HG02763 (cell line): Measurements from ENCODE around the gene MT1A.
A peak's percentile ranks its signal among the peaks of the same experiment; 100 is the strongest.
"Not testable (repeated sequence)": the region's sequence is repeated elsewhere in the genome, so short reads cannot be mapped to it uniquely, and the experiment has no call there.

Source experiments
- ATAC-seq: cut with Tn5 transposase; IDR thresholded peaks from one replicate; pipeline ENCODE4 v1.9.1; 2021; ENCODE audit warnings: mild to moderate bottlenecking, moderate library complexity; ENCODE audit not compliant: unreplicated experiment

The MT1A gene

GRCh38 chr16:56610017-56610608, 28.4 kb upstream of the MT1A start:
- peak; percentile 32 for ATAC-seq

DNA sequence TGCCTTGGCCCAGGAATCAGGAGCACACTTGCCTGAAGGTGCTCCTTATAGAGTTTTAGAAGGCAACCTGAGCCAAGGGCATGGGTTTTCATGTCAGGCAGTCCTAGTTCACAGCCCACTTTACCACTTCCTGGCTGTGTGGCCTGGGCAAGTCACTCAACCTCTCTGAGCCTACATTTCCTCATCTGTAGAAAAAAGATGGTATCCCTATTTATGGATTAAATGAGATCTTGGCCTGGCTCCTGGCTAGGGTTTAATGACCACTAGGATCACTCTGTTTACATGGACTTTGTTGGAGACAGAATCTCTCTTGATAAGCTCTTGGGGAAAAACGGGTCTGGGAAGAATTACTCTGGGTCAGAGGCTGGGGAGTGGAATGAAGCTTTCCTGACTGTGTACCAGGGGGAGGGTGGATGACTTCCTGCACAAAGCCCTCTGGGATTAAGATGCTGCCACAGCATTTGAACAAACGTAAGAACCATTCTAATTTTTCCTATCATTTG, 27.8 kb upstream of the MT1A start:
- ATAC-seq = no peak

DNA sequence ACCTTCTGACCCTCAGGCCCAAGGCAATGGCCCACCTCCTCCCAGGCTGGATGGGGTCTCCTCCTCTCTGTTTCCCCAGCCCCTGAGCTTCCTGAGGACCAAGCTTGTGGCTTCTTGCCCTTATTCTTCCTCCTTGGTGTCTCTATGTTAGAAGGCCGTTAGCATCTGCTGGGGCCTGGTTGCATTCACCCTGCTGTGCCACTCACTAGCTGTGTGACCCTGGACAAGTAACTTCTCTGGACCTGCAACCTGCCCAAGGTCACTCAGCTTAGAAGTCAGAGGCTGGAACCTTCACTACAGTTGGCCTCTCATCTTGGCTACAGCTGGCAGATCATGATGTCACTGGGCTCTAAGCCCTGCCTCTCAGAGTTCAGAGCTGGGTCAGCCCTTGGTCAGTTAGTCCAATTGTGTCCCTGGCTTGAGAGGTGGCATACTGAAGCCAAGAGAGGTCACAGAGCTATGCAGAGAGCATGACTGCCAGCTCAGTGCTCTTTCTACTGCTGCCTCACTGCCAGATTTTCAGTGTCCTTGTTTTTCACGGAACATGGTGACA, 27.1 kb upstream of the MT1A start:
- ATAC-seq = no peak

DNA sequence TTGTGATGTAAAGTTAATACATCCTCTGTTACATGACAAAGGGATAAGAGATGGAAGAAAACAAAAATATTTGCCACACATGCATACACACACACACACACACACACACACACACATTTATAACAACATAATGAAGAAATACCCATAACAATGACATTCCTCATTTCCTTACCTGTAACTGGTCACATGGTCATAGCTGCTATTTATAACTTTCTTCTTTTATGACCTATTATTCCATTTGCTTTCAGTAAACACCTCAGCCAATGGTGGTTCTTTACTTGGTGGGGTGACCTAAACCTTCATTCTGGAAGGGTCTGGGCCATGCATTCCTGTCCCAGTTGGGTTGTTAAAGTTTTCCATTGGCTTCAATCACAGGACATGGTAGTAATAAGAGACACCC, 24.8 kb upstream of the MT1A start:
- no peak for ATAC-seq

- ATAC-seq = no peak
Measured at GRCh38 chr16:56614549-56614991, 23.9 kb upstream of the MT1A start.

DNA sequence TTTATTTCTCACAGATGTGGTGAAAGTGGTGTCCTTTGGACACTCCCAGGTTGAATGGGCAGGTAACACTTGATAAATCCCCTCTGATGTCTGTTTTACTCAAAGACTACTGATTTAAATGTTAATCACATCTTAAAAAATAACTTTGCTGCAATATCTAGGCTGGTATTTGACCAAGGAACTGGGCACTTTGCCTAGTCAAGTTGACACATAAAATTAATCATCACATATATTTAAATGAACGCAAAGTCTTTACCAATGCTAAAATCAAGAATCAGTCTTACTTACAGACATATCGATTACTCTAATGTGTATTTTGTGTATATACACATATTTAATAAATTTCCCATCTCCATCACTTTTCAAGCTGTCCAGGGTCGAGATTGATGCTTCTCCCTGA, 23.1 kb upstream of the MT1A start:
- ATAC-seq = no peak

DNA sequence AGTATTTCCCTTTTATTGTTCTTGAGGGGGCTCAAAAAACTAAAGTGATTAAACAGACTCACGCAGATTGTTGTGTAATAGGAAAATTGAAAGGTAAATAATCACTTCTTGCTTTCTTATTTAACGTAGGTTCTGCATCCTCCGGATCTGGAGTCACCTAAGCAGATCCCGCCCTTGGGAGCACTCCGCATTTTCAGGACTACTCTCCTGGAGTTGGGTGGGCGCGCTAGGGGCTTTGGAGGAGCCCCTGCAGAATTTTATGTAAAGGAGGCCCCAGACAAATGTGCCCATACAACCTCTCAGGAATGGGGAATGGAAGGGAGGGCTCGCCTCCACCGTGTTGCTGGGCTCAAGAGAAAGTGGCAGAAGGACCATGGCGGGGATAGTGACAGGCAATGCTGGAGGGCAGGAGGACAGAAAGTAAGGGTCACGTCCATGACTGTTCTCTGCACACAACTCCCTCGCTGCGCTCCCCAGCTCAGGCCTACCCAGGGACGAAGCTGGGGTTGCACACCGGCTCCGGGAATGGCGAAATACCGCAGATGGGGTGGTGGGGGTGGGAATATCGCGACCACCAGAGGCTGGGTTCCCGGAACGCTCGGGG, 21.8 kb upstream of the MT1A start:
- ATAC-seq = no peak

DNA sequence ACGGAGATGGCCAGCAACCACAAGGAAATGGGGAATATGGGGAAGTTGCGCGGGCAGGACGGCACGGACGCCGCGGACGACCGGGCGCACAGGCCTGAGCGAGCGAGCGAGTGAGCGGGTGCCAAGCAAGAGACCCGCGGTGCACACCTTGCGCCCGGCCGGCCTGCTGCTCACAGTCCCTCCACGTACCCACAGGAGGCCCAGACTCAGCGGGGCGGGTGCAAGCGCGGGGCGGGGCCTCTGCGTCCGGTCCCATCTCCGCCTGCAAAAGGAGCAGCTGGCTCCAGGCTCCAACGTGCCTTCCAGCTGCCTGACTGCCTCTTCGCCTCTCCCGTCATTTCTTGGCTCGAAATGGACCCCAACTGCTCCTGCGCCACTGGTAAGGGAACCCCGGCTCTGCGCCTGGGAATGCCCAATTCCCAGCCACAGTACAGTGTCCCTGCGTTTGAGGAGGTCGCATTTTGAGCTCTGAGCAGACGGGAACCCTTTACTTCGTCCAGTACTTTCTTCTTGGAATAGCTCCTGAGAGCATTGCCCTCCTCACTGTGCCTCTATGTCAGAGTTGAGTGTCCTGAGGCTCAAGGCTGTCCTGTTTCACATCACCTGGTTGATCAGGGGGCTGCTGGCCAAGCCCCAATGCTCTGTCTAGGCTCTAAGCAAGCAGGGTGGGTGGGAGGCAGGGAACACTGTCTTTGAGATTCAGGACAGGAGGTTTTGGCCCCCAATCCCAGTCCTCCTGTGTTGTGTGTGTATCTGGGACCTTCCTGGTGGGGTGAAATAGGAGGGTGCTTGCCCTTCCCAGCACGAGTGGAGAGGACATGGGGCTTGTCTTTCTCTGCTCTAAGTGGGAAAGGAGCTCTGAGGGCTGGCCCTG, 21.0 kb upstream of the MT1A start:
- ATAC-seq = no peak

GRCh38 chr16:56618138-56618537, 20.3 kb upstream of the MT1A start:
- ATAC-seq = no peak

DNA sequence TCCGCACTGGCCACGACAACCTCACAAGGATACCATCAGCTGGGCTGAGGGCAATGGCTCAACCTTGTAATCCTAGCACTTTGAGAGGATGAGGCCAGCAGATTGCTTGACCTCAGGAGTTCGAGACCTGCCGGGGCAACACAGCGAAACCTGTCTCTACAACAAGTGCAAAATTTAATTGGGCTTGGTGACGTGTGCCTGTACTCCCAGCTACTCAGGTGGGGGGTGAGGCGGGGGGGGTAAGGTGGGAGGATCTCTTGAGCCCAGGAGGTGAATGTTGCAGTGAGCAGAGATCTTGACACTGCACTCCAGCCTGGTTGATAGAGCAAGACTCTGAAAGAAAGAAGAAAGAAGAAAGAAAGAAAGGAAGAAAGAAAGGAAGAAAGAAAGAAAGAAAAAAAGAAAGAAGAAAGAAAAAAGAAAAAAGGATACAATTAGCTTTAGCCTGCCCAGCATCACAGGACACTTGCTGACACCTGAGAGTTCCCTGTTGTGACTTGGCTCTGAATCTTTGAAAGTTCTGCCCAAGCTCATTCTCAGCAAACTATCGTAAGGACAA, 18.0 kb upstream of the MT1A start:
- ATAC-seq = no peak

- not testable (repeated sequence) for ATAC-seq
Measured at GRCh38 chr16:56621665-56622445, 16.6 kb upstream of the MT1A start.

DNA sequence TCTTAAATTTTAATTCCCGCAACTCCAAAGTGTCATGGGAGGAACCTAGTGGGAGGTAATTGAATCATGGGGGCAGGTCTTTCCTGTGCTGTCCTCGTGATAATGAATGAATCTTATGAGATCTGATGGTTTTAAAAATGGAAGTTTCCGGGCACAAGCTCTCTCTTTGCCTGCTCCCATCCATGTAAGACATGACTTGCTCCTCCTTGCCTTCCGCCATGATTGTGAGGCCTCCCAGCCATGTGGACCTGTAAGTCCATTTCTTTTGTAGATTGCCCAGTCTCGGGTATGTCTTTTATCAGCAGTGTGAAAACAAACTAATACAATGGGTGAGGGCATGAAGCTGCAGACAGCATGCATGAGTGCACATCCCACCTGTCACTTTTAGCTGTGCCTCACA, 15.3 kb upstream of the MT1A start:
- ATAC-seq = not testable (repeated sequence)

GRCh38 chr16:56623637-56624036, 14.8 kb upstream of the MT1A start:
- ATAC-seq = no peak

GRCh38 chr16:56625140-56625942, 13.1 kb upstream of the MT1A start, which contains the start of gene MT1E:
Gene MT1E, plus strand, starts transcription at chr16:56625781. Its CDS starts 71 bp downstream, at chr16:56625852.
- ATAC-seq = no peak

DNA sequence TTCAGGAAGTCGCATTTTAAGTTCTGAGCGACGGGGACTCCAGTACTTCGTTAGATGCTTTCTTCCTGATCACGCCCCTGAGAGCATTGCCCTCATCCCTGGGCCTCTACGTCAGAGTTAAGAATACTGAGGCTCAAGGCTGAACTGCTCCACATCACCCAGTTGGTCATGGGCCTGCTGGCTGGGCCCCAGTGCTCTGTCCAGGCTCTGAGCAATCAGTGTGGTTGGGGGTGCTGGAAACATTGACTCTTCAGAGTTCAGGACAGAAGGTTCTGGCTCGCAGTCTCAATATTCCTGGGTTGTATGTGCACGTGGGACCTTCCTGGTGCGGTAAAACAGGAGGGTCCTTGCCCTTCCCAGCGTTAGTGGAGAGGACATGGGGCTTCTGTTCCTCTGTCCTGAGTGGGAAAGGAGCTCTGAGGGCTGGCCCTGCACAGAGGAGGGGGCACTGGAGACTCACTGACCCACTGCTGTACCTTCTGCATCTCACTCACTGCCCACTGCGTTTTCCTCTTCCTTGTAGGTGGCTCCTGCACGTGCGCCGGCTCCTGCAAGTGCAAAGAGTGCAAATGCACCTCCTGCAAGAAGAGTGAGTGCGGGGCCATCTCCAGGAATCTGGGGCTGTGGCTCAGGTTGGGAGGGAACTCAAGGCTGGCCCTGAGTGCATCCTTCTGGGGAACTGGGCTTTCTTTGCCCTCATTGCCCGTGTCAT, 12.4 kb upstream of the MT1A start:
- ATAC-seq = no peak

GRCh38 chr16:56626685-56627084, 11.8 kb upstream of the MT1A start:
- no peak for ATAC-seq

DNA sequence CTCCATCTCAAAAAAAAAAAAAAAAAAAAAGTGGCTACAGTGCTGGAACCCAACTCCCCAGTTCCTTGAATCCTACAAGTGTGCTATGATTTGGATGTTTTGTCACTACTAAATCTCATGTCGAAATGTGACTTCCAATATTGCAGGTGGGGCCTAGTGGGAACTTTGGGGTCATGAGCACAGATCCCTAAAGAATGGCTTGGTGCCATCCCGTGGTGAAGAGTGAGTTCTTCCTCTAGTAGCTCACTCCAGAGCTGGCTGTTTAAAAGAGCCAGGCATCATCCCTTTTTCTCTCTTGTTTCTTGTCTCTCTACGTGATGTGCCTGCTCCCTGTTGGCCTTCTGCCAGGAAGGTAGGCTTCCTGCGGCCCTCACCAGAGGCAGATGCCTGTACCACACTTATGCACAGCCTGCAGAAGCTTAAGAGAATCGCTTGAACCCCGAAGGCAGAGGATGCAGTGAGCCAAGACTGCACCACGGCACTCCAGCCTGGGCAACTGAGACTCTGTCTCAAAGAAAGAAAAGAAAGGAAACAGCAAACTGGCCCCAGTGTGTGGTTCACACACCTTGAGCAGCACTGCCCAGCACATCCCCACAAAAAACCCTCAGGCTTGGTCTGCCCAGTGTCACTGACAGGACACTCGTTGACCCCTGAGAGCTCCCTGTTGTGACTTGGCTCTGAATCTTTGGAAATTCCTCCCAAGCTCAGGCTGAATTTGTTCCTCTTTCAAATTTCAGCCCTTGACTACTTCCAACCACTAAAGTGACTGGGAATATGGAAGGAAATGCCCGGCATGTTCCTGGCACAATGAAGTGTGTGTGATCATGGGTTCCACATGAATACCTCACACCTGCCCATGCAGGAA, 9.7 kb upstream of the MT1A start:
- no peak for ATAC-seq

DNA sequence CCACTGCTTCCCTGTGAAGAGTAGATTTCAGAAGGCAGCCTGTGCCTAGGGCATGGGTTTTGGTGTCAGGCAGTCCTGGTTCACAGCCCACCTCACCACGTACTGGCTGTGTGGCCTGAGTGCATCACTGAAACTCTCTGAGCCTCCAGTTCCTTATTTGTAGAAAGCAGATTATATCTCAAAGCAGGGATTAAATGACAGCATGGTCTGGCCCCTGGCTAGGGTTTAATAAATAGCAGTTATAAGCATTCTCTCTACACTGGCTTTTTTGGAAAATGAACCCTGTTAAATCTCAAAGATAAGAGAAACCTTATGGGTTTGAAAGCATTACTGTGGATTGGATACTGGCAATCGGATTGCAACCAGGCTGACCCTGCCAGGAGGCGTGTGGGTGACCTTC, 8.9 kb upstream of the MT1A start:
- ATAC-seq = no peak
